Heart right ventricle (tissue), 16 donors: ENCODE data around the gene MAP7. TPM values are rescaled to one million over a fixed set of nuclear protein-coding genes. Genes with fewer than 3 reads are reported as not detected.

Source experiments
- ATAC-seq, 8 donors: fragments of 200-7000 bp; cut with Tn5 transposase; one replicate each; pipeline ENCODE4 v1.9.1; 2020; ENCODE audit warnings: mild to moderate bottlenecking in 8 of 8, moderate library complexity in 8 of 8, moderate number of reproducible peaks in 1 of 8
- DNase-seq, 2 donors: peaks; one replicate each; pipeline ENCODE4 v3.0.0-alpha.2; 2020
- H3K27ac ChIP-seq, 10 donors: fragments of 200-600 bp; sonication (generic) in 2 of 10; one replicate each; pipeline versions ENCODE4 v1.5.0 to v1.8.0; 2020 to 2022; ENCODE audit warnings: mild to moderate bottlenecking in 3 of 10
- H3K27me3 ChIP-seq, 7 donors: fragments of 200-600 bp; one replicate each; pipeline ENCODE4 v1.8.0; 2021 to 2022; ENCODE audit warnings: mild to moderate bottlenecking in 2 of 7
- H3K36me3 ChIP-seq, 9 donors: fragments of 200-600 bp; sonication (generic) in 1 of 9; one replicate each; pipeline versions ENCODE4 v1.5.0 to v1.8.0; 2020 to 2022; ENCODE audit warnings: mild to moderate bottlenecking in 2 of 9
- H3K4me1 ChIP-seq, 9 donors: fragments of 200-600 bp; sonication (generic) in 1 of 9; one replicate each; pipeline versions ENCODE4 v1.5.0 to v1.8.0; 2020 to 2022; ENCODE audit warnings: mild to moderate bottlenecking in 4 of 9
- H3K4me3 ChIP-seq, 10 donors: fragments of 200-600 bp; sonication (generic) in 2 of 10; one replicate each; pipeline versions ENCODE4 v1.5.0 to v1.8.0; 2020 to 2022; ENCODE audit warnings: mild to moderate bottlenecking in 7 of 10, moderate library complexity in 2 of 10
- H3K9me3 ChIP-seq, 11 donors: fragments of 200-600 bp in 10 of 11; sonication (generic) in 2 of 11; one replicate each; pipeline versions ENCODE4 v1.5.0 to v1.8.0; 2013 to 2022; ENCODE audit warnings: mild to moderate bottlenecking in 2 of 11, control low read depth in 1 of 11, moderate library complexity in 1 of 11
- CTCF ChIP-seq, 9 donors: fragments of 200-600 bp; sonication (generic) in 2 of 9; IDR thresholded peaks; one replicate each; pipeline versions ENCODE4 v1.5.0 to v1.8.0; 2021 to 2022; ENCODE audit warnings: antibody characterized with exemption in 9 of 9, mild to moderate bottlenecking in 5 of 9, moderate library complexity in 1 of 9
- WGBS, 2 donors: extraction: QIAGEN DNeasy Blood & Tissue Kit; methylation state at CpG; one replicate each; pipeline ENCODE4 v1.1.7; 2013; ENCODE audit warnings: inconsistent platforms in 1 of 2; 5-methylcytosine and 5-hydroxymethylcytosine counted together
- intact Hi-C, 10 donors: fragments of 100-400 bp; cut with DNase I; formaldehyde crosslinking; loops; one replicate each; pipeline versions ENCODE4 v1.11.1 to v1.14.2; 2022
- polyA plus RNA-seq, 2 donors: library from polyadenylated mRNA; stranded (reverse); fragments of 200-250 nt; gene quantifications; one replicate each; pipeline ENCODE4 v1.2.3, GENCODE V29; 2013
- total RNA-seq, 10 donors: library from RNA; stranded (reverse); fragmentation: NEBNext Ultra II Directional in 3 of 10; extraction: Animal tissue kit (Norgen Biotek cat#: 25700) in 3 of 10; gene quantifications; one replicate each; pipeline versions ENCODE4 v1.2.1 to v1.2.4, GENCODE V29; 2021 to 2023
- donor health status: Arrhythmogenic right ventricular cardiomyopathy.
- donor health status: ischemic (EF 13 %, LVEDD 7.1; RV severe dilation, severe dysfunction).
- donor health status: healthy with polysubstance abuse.
- donor health status: DM: no; HTN: yes; CAD: no.
- donor health status: DM: no; HTN: no; CAD: no.
- donor health status: ischemic (EF 25% LVEDD 6.9; RV normal size, moderate dysfunction).
- donor health status: ischemic (EF 25% LVEDD 5.7; RV mildly dilated, moderate dysfunction).
- donor health status: healthy.
- donor health status: DM: yes; HTN: yes; CAD: no.
- donor health status: Ischemic cardiomyopathy.
- donor health status: ischemic (EF 35%, LVEDD 5.7; RV mildly dilated, moderate dysfunction).
- donor health status: nonischemic (EF 11% LVEDD 7.7; RV severe dilation, severe dysfunction).
- donor health status: DM: yes; HTN: yes; CAD: no.
- donor health status: PGD.
- donor health status: ischemic (EF 29% LVEDD 5.4; RV normal size, mild dysfunction).
- donor health status: nonischemic (EF 23%, LVEDD 6.1; RV moderate dilation, normal function).

The MAP7 gene
- total and polyA plus RNA-seq, 12 donors = 0.48 to 4.1 (median 2.3) TPM

GRCh38 chr6:136524339-136524935 is 25.8 kb downstream of the MAP7 start:
- Histone ChIP-seq H3K4me1 (peaks cover 0 to 14% (median 0%) of the 10 kb centered on the region in 9 donors), H3K27ac (no peak overlapping the region), H3K9me3 (no peaks in the 10 kb centered on the region), H3K36me3 (no peaks in the 10 kb centered on the region), H3K27me3 (peaks cover 0 to 4% (median 0%) of the 10 kb centered on the region in 7 donors), H3K4me3 (no peak overlapping the region)
- no peak for TF ChIP-seq CTCF (IDR thresholded peaks at IDR 0.05)
- intact Hi-C loops = no loop called here
- WGBS, 2 donors = 67 to 68% methylated on average over 2 of the region's 2 CpGs
- ATAC-seq (no peak), DNase-seq (no peak)

GRCh38 chr6:136523196-136523595 is 27.0 kb downstream of the MAP7 start:
- WGBS, 2 donors = 85 to 88% methylated on average over 4 of the region's 4 CpGs

GRCh38 chr6:136522636-136523035 is 27.6 kb downstream of the MAP7 start:
- Histone ChIP-seq H3K9me3 (no peaks in the 10 kb centered on the region), H3K4me1 (peaks cover 0 to 14% (median 0%) of the 10 kb centered on the region in 9 donors), H3K4me3 (no peak overlapping the region), H3K27ac (no peak overlapping the region), H3K36me3 (no peaks in the 10 kb centered on the region), H3K27me3 (peaks cover 0 to 4% (median 0%) of the 10 kb centered on the region in 7 donors)
- no peak for DNase-seq
- 88 to 89% methylated on average over 3 of the region's 3 CpGs for WGBS, 2 donors
- TF ChIP-seq CTCF (IDR thresholded peaks at IDR 0.05) = no peak
- no peak for ATAC-seq
- intact Hi-C loops = no loop called here

More at GRCh38 chr6:136523196-136523595, 27.0 kb downstream of the MAP7 start:
- no peaks in the 10 kb centered on the region for H3K36me3 ChIP-seq
- peaks cover 0 to 14% (median 0%) of the 10 kb centered on the region in 9 donors for H3K4me1 ChIP-seq
- peaks cover 0 to 4% (median 0%) of the 10 kb centered on the region in 7 donors for H3K27me3 ChIP-seq
- H3K27ac ChIP-seq = no peak overlapping the region
- no peak overlapping the region for H3K4me3 ChIP-seq
- no peak for ATAC-seq
- intact Hi-C loops = no loop called here
- DNase-seq = no peak
- no peak for TF ChIP-seq CTCF (IDR thresholded peaks at IDR 0.05)
- H3K9me3 ChIP-seq = no peaks in the 10 kb centered on the region

GRCh38 chr6:136521911-136522310 is 28.3 kb downstream of the MAP7 start:
- 85% methylated on average over 4 of the region's 4 CpGs for WGBS, 2 donors

More at GRCh38 chr6:136521911-136522310, 28.3 kb downstream of the MAP7 start:
- no peak for TF ChIP-seq CTCF (IDR thresholded peaks at IDR 0.05)
- Histone ChIP-seq H3K36me3 (no peaks in the 10 kb centered on the region), H3K4me1 (peaks cover 0 to 14% (median 0%) of the 10 kb centered on the region in 9 donors), H3K27ac (no peak overlapping the region), H3K27me3 (peaks cover 0 to 4% (median 0%) of the 10 kb centered on the region in 7 donors), H3K9me3 (no peaks in the 10 kb centered on the region), H3K4me3 (no peak overlapping the region)
- intact Hi-C loops = no loop called here
- DNase-seq (no peak), ATAC-seq (no peak)
